Neural crest cell (in vitro differentiated cells): ENCODE data around the gene ULBP1. TPM values are rescaled to one million over a fixed set of nuclear protein-coding genes. Genes with fewer than 3 reads are reported as not detected.
"Not testable (repeated sequence)": the region's sequence is repeated elsewhere in the genome, so short reads cannot be mapped to it uniquely, and the experiment has no call there.

ENCODE experiments used
- DNase-seq: peaks from one replicate; pipeline ENCODE4 v3.0.0; 2021; ENCODE audit warnings: low read depth, mixed read lengths, low spot score
- H3K27ac Mint-ChIP-seq: one replicate; pipeline ENCODE4 v1.8.0; 2021; ENCODE audit warnings: mild to moderate bottlenecking, mixed read lengths; ENCODE audit not compliant: unreplicated experiment
- H3K27me3 Mint-ChIP-seq: 2 replicates; pipeline ENCODE4 v1.8.0; 2021; ENCODE audit warnings: low read depth, mild to moderate bottlenecking, mixed read lengths
- H3K36me3 Mint-ChIP-seq: 2 replicates; pipeline ENCODE4 v1.8.0; 2021; ENCODE audit warnings: low read depth, mild to moderate bottlenecking, mixed read lengths
- H3K4me1 Mint-ChIP-seq: 2 replicates; pipeline ENCODE4 v1.8.0; 2021; ENCODE audit warnings: mixed read lengths
- H3K4me3 Mint-ChIP-seq: one replicate; pipeline ENCODE4 v1.8.0; 2021; ENCODE audit warnings: mild to moderate bottlenecking, mixed read lengths
- H3K9me3 Mint-ChIP-seq: 2 replicates; pipeline ENCODE4 v1.8.0; 2021; ENCODE audit warnings: mixed read lengths
- CTCF ChIP-seq: fragments of 200-600 bp; sonication (generic); conservative IDR thresholded peaks from 2 replicates; pipeline ENCODE4 v1.5.0; 2021; ENCODE audit warnings: antibody characterized with exemption, mild to moderate bottlenecking
- total RNA-seq: library from RNA; stranded (reverse); gene quantifications from 2 replicates; pipeline ENCODE4 v1.2.1, GENCODE V29; 2021

Gene ULBP1
- total RNA-seq, 1 donor from 2014 or later: 2.3 TPM

GRCh38 chr6:149963212-149963461 lies 606 bp upstream of the ULBP1 start:
- no peaks in the 10 kb centered on the region for H3K9me3 Mint-ChIP-seq
- peaks cover 32% of the 10 kb centered on the region for H3K4me1 Mint-ChIP-seq
- TF ChIP-seq CTCF: no peak
- peak overlapping the region; percentile 94 for H3K27ac Mint-ChIP-seq
- peak; percentile 41 for DNase-seq
- no peaks in the 10 kb centered on the region for H3K36me3 Mint-ChIP-seq
- H3K27me3 Mint-ChIP-seq: peaks cover 94% of the 10 kb centered on the region
- H3K4me3 Mint-ChIP-seq: peak overlapping the region; percentile 95

DNA sequence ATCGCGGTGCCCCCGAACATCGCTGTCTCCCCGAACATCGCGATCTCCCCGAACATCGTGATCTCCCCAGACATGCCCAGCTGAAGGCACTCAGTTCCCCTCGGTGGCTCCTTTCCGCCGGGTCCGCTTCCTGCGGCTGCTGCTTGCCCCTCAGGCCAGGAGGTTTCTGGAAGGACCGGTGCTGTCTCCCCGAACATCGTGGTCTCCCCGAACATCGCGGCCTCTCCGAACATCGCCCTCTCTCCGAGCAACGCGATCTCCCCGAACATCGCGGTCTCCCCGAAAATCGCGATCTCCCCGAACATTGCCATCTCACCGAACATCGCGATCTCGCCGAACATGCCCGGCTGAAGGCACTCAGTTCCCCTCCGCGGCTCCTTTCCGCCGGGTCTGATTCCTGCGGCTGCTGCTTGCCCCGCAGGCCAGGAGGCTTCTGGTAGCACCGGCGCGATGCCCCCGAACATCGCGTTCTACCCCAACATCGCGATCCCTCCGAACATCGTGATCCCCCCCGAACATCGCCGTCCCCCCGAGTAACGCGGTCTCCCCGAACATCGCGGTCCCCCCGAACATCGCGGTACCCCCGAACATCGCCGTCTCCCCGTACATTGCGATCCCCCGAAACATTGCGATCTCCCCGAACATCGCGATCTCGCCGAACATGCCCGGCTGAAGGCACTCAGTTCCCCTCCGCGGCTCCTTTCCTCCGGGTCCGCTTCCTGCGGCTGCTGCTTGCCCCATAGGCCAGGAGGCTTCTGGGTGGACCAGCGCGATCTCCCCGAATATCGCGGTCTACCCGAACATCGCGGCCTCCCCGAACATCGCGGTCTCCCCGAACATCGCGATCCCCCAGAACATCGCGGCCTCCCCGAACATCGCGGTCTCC lies 808 bp downstream of the ULBP1 start:
- Mint-ChIP-seq H3K4me1 (peaks cover 32% of the 10 kb centered on the region), H3K9me3 (no peaks in the 10 kb centered on the region), H3K36me3 (peaks cover 3% of the 10 kb centered on the region), H3K4me3 (peak overlapping the region; percentile 95), H3K27ac (peak overlapping the region; percentile 93), H3K27me3 (peaks cover 93% of the 10 kb centered on the region)
- no peak for TF ChIP-seq CTCF
- no peak for DNase-seq

- Mint-ChIP-seq H3K4me1 (peaks cover 32% of the 10 kb centered on the region), H3K27ac (peak overlapping the region; percentile 68)
Measured at GRCh38 chr6:149965194-149966020, 1.7 kb downstream of the ULBP1 start.

DNA sequence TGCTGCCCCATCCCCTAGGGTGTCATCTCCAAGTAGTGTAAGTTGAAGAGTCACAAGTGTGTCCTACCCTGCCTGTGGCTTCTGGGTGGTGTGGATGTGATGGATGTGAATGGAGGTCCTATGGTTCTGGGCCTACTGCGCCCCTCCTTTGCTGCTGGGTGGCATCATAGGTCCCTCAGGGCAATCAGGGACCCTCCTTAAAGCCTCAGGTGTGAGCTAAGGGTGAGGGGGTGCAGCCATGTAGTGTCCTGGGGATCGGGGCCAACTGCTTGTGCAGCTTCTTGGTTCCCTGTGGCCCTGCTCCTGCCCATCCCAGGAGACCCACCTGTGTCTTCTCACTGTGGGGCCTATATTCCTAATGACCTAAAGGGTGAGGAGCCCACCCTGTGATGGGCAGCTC lies 2.6 kb downstream of the ULBP1 start:
- H3K36me3 Mint-ChIP-seq, H3K27ac Mint-ChIP-seq, H3K9me3 Mint-ChIP-seq, DNase-seq: not testable (repeated sequence)
- Mint-ChIP-seq H3K4me1 (peaks cover 32% of the 10 kb centered on the region), H3K4me3 (peak overlapping the region; percentile 95), H3K27me3 (peaks cover 82% of the 10 kb centered on the region)

More at GRCh38 chr6:149965194-149966020, 1.7 kb downstream of the ULBP1 start:
- H3K27me3 Mint-ChIP-seq: peaks cover 89% of the 10 kb centered on the region
- H3K4me3 Mint-ChIP-seq: peak overlapping the region; percentile 95
- TF ChIP-seq CTCF: no peak
- no peaks in the 10 kb centered on the region for H3K9me3 Mint-ChIP-seq
- DNase-seq: no peak
- H3K36me3 Mint-ChIP-seq: peaks cover 3% of the 10 kb centered on the region

- Mint-ChIP-seq H3K9me3 (no peaks in the 10 kb centered on the region), H3K27ac (no peak overlapping the region)
Measured at GRCh38 chr6:149967591-149967990, 3.8 kb downstream of the ULBP1 start.

GRCh38 chr6:149967999-149968398 lies 4.3 kb downstream of the ULBP1 start:
- not testable (repeated sequence) for H3K9me3 Mint-ChIP-seq, H3K36me3 Mint-ChIP-seq, DNase-seq
- Mint-ChIP-seq H3K4me1 (peaks cover 31% of the 10 kb centered on the region), H3K4me3 (peak overlapping the region; percentile 84), H3K27me3 (peaks cover 70% of the 10 kb centered on the region), H3K27ac (peak overlapping the region; percentile 35)

More at GRCh38 chr6:149967591-149967990, 3.8 kb downstream of the ULBP1 start:
- Mint-ChIP-seq H3K36me3 (peaks cover 3% of the 10 kb centered on the region), H3K4me3 (peak overlapping the region; percentile 84), H3K27me3 (peaks cover 71% of the 10 kb centered on the region), H3K4me1 (peaks cover 32% of the 10 kb centered on the region)
- no peak for TF ChIP-seq CTCF
- no peak for DNase-seq

- not testable (repeated sequence) for H3K4me3 Mint-ChIP-seq, H3K36me3 Mint-ChIP-seq, H3K9me3 Mint-ChIP-seq, H3K27ac Mint-ChIP-seq, DNase-seq
- Mint-ChIP-seq H3K27me3 (peaks cover 66% of the 10 kb centered on the region), H3K4me1 (peaks cover 21% of the 10 kb centered on the region)
Measured at GRCh38 chr6:149968909-149969308, 5.2 kb downstream of the ULBP1 start.
